ENCODE data around the gene TTLL5. TPM values are rescaled to one million over a fixed set of nuclear protein-coding genes. Genes with fewer than 3 reads are reported as not detected.

TTLL5 gene
- polyA plus RNA-seq, 3 donors = 4.2 to 7.2 (median 4.7) TPM

DNA sequence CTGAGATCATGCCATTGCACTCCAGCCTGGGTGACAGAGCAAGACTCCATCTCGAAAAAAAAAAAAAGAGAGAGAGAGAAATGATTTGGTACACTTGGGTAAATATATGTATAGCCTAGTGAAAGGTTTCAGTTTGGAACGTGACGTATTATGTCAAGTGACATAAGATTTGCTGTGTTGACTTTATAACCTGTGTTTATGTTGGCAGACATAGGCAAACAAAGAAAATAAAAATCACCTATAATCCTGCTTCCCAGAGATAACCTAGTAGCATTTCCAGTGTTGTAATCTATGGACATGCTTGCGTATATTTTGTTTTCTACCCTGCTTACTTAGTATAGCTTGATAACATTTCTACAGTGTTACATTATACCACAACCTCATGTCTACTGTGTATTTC lies 17.1 kb upstream of the TTLL5 start:
- no peak overlapping the region for H2AFZ ChIP-seq (ENCODE audit: insufficient read depth, low read depth, low read length, poor library complexity, severe bottlenecking)

DNA sequence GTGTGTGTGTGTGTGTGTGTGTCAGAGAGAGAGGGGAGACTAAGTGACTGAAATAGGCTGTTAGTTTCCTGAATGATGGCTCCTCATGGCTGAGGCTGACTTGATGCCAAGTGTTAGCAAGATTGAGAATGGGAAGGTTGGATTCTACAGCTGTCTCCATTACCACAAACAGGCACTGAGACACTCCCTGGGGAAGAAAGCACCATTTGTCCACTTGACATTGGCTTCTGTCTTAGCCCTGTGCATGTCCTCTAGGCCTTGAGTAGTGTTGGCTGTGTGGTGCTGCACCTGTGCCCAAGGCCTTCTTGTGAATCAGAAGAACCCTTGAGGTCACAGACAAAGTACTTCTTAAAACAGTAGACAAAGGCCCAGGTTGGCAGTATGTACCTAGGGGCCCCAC lies 16.0 kb upstream of the TTLL5 start:
- no peak overlapping the region for H3K9ac ChIP-seq (ENCODE audit: insufficient read depth, low read length, poor library complexity, severe bottlenecking)
- peaks cover 48 to 96% of the 10 kb centered on the region in 2 donors for H3K36me3 ChIP-seq (replicated peaks in 1 of 2; ENCODE audit: control insufficient read depth in 1 of 2, insufficient read depth in 2 of 2, low read length in 2 of 2)
- H3K9me3 ChIP-seq (replicated peaks in 1 of 2; ENCODE audit: control insufficient read depth in 1 of 2, insufficient read depth in 1 of 2, low read length in 2 of 2) = no peaks in the 10 kb centered on the region
- Mint-ChIP-seq H3K27me3 (ENCODE audit: low read depth in 3 of 3) (no peaks in the 10 kb centered on the region), H3K36me3 (peaks cover 64 to 89% of the 10 kb centered on the region in 2 donors), H3K9me3 (no peaks in the 10 kb centered on the region), H3K4me3 (no peak overlapping the region), H3K4me1 (no peaks in the 10 kb centered on the region), H3K27ac (no peak overlapping the region)
- TF ChIP-seq, protein P1, sequence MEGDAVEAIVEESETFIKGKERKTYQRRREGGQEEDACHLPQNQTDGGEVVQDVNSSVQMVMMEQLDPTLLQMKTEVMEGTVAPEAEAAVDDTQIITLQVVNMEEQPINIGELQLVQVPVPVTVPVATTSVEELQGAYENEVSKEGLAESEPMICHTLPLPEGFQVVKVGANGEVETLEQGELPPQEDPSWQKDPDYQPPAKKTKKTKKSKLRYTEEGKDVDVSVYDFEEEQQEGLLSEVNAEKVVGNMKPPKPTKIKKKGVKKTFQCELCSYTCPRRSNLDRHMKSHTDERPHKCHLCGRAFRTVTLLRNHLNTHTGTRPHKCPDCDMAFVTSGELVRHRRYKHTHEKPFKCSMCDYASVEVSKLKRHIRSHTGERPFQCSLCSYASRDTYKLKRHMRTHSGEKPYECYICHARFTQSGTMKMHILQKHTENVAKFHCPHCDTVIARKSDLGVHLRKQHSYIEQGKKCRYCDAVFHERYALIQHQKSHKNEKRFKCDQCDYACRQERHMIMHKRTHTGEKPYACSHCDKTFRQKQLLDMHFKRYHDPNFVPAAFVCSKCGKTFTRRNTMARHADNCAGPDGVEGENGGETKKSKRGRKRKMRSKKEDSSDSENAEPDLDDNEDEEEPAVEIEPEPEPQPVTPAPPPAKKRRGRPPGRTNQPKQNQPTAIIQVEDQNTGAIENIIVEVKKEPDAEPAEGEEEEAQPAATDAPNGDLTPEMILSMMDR (IDR thresholded peaks at IDR 0.05) = no peak
- no peak for DNase-seq
- no peak overlapping the region for H3K4me2 ChIP-seq (replicated peaks; ENCODE audit: extremely low read depth, low read length, poor library complexity, severe bottlenecking)
- H3K4me3 ChIP-seq (replicated peaks in 1 of 3; ENCODE audit: low read depth in 2 of 3, low read length in 3 of 3) = no peak overlapping the region
- no peaks in the 10 kb centered on the region for H3K79me2 ChIP-seq (ENCODE audit: insufficient read depth, low read length)
- peaks cover 8% of the 10 kb centered on the region for H4K20me1 ChIP-seq (ENCODE audit: insufficient read depth, low read length)
- no peaks in the 10 kb centered on the region for H3K27me3 ChIP-seq (ENCODE audit: control insufficient read depth in 2 of 2, insufficient read depth in 2 of 2, low read length in 2 of 2)
- H3K4me1 ChIP-seq (ENCODE audit: control insufficient read depth in 1 of 2, insufficient read depth in 2 of 2, low read length in 2 of 2) = no peaks in the 10 kb centered on the region
- H3K27ac ChIP-seq (ENCODE audit: low read depth in 1 of 2, low read length in 2 of 2) = no peak overlapping the region
- H2AFZ ChIP-seq (ENCODE audit: insufficient read depth, low read depth, low read length, poor library complexity, severe bottlenecking) = no peak overlapping the region
- intact Hi-C loops (cut with micrococcal nuclease) = no loop called here

More for the DNA sequence above, 17.1 kb upstream of the TTLL5 start:
- no peak overlapping the region for H3K9ac ChIP-seq (ENCODE audit: insufficient read depth, low read length, poor library complexity, severe bottlenecking)
- H3K4me1 ChIP-seq (ENCODE audit: control insufficient read depth in 1 of 2, insufficient read depth in 2 of 2, low read length in 2 of 2) = no peaks in the 10 kb centered on the region
- Mint-ChIP-seq H3K27ac (no peak overlapping the region), H3K9me3 (no peaks in the 10 kb centered on the region), H3K4me1 (no peaks in the 10 kb centered on the region), H3K4me3 (no peak overlapping the region), H3K27me3 (ENCODE audit: low read depth in 3 of 3) (no peaks in the 10 kb centered on the region), H3K36me3 (peaks cover 62 to 87% of the 10 kb centered on the region in 2 donors)
- TF ChIP-seq, protein P1 (IDR thresholded peaks at IDR 0.05) = no peak
- no peaks in the 10 kb centered on the region for H3K79me2 ChIP-seq (ENCODE audit: insufficient read depth, low read length)
- intact Hi-C loops (cut with micrococcal nuclease) = no loop called here
- no peak overlapping the region for H3K4me3 ChIP-seq (replicated peaks in 1 of 3; ENCODE audit: low read depth in 2 of 3, low read length in 3 of 3)
- no peak for DNase-seq
- H4K20me1 ChIP-seq (ENCODE audit: insufficient read depth, low read length) = peaks cover 8% of the 10 kb centered on the region
- WGBS (ENCODE audit: insufficient coverage) = no CpG with 5 or more reads among the region's 4 CpGs
- no peaks in the 10 kb centered on the region for H3K27me3 ChIP-seq (ENCODE audit: control insufficient read depth in 2 of 2, insufficient read depth in 2 of 2, low read length in 2 of 2)
- H3K9me3 ChIP-seq (replicated peaks in 1 of 2; ENCODE audit: control insufficient read depth in 1 of 2, insufficient read depth in 1 of 2, low read length in 2 of 2) = no peaks in the 10 kb centered on the region
- no peak overlapping the region for H3K27ac ChIP-seq (ENCODE audit: low read depth in 1 of 2, low read length in 2 of 2)
- no peak overlapping the region for H3K4me2 ChIP-seq (replicated peaks; ENCODE audit: extremely low read depth, low read length, poor library complexity, severe bottlenecking)
- peaks cover 43 to 96% of the 10 kb centered on the region in 2 donors for H3K36me3 ChIP-seq (replicated peaks in 1 of 2; ENCODE audit: control insufficient read depth in 1 of 2, insufficient read depth in 2 of 2, low read length in 2 of 2)

Measured in CD14-positive monocyte (primary cell).